HUES48 (cell line): ENCODE results near the gene BMAL1.
A peak's percentile ranks its signal among the peaks of the same experiment; 100 is the strongest.
"Not testable (repeated sequence)": the region's sequence is repeated elsewhere in the genome, so short reads cannot be mapped to it uniquely, and the experiment has no call there.

Experiments
- H3K27ac ChIP-seq: one replicate; pipeline ENCODE4 v1.7.0; 2013; ENCODE audit warnings: low read depth, low read length, inconsistent platforms
- H3K27me3 ChIP-seq: 2 replicates; pipeline ENCODE4 v1.6.1; 2013; ENCODE audit warnings: mild to moderate bottlenecking, low read length; ENCODE audit not compliant: control insufficient read depth, insufficient read depth
- H3K36me3 ChIP-seq: 2 replicates; pipeline ENCODE4 v1.6.1; 2013; ENCODE audit warnings: low read length; ENCODE audit not compliant: control insufficient read depth, insufficient read depth
- H3K4me1 ChIP-seq: 2 replicates; pipeline ENCODE4 v1.6.1; 2013; ENCODE audit warnings: mild to moderate bottlenecking, low read length; ENCODE audit not compliant: control insufficient read depth, insufficient read depth
- H3K4me3 ChIP-seq: 2 replicates; pipeline ENCODE4 v1.5.1; 2013; ENCODE audit warnings: mild to moderate bottlenecking, low read depth, low read length
- H3K9ac ChIP-seq: 2 replicates; pipeline ENCODE4 v1.6.1; 2013; ENCODE audit warnings: mild to moderate bottlenecking, low read depth, low read length, moderate library complexity
- H3K9me3 ChIP-seq: 2 replicates; pipeline ENCODE4 v1.6.1; 2013; ENCODE audit warnings: low read length; ENCODE audit not compliant: control insufficient read depth, insufficient read depth

The BMAL1 gene

DNA sequence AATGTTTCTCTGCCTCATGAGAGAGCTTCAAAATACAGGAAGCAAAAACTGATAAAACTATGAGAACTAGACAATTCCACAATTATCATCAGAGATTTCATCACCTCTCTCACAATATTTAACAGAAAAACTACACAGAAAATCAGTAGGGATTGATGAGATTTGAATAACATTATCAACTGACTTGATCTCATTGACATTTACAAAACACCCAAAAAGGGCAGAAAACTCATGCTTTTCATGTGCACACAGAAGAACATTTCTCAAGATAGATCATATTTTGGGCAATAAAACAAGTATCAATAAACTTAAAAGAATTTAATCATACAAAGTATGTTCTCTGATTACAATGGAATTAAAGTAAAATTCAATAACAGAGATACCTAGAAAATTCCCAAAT, 149.8 kb downstream of the BMAL1 start:
- H3K4me1 ChIP-seq = no peaks in the 10 kb centered on the region
- H3K9me3 ChIP-seq = peaks cover 17% of the 10 kb centered on the region
- H3K27me3 ChIP-seq = no peaks in the 10 kb centered on the region
- no peaks in the 10 kb centered on the region for H3K36me3 ChIP-seq
- H3K4me3 ChIP-seq = no peak overlapping the region
- H3K27ac ChIP-seq = no peak overlapping the region
- no peak overlapping the region for H3K9ac ChIP-seq

DNA sequence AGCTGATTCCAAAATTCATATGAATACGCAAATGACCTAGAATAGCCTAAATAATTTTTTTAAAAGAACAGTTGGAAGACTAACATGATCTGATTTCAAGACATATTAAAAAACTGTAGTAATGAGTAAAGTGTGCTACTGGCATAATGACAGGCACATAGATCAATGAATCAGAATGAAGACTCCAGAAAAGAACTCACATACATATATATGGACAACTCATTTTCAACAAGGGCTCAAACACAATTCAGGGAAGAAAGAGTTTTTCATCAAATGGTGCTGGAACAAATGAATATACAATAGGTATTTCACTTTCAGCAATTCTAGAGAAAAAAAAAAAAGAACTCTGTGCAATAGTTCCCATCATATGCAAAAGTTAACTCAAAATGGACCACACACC, 151.7 kb downstream of the BMAL1 start:
- Histone ChIP-seq H3K36me3 (no peaks in the 10 kb centered on the region), H3K9me3 (peaks cover 17% of the 10 kb centered on the region), H3K27me3 (no peaks in the 10 kb centered on the region), H3K4me1 (peaks cover 18% of the 10 kb centered on the region), H3K9ac (no peak overlapping the region), H3K27ac (no peak overlapping the region), H3K4me3 (no peak overlapping the region)

DNA sequence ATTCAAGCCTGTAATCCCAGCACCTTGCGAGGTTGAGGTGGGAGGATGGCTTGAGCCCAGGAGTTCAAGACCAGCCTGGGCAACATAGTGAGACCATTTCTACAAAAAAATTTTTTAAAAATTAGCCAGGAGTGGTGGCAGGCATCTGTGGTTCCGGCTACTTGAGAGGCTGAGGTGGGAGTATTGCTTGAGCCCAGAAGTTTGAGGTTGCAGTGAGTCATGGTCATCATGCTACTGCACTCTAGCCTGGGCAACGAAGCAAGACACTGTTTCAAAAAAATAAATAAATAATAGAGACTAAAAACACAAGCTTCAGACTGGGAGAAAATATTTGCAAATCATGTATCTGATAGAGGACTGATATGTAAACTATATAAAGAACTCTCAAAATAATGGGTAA, 152.2 kb downstream of the BMAL1 start:
- H3K4me3 ChIP-seq = no peak overlapping the region
- H3K4me1 ChIP-seq = peaks cover 22% of the 10 kb centered on the region
- H3K36me3 ChIP-seq = no peaks in the 10 kb centered on the region
- H3K9ac ChIP-seq = no peak overlapping the region
- no peak overlapping the region for H3K27ac ChIP-seq
- peaks cover 17% of the 10 kb centered on the region for H3K9me3 ChIP-seq
- no peaks in the 10 kb centered on the region for H3K27me3 ChIP-seq

DNA sequence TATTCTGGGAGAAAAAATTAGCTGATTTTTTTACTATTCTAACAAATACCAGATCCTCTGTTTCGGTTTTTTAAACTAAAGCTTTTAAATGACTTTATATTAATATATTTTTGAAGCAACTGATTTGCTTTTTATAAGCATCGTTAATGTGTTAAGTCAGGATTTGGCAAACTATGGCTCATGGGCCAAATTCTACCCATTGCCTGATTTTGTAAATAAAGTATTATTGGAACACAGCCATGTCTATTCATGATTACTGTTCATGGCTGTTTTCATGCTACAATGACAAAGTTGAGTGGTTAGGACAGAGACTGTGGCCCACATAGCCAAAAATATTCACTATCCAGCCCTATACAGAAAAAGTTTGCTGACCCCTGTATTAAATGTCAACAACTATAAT, 155.8 kb downstream of the BMAL1 start:
- Histone ChIP-seq H3K27ac (peak overlapping the region; percentile 34), H3K27me3 (no peaks in the 10 kb centered on the region), H3K9me3 (peaks cover 9% of the 10 kb centered on the region; the same call in 1 of the 2 replicates), H3K36me3 (no peaks in the 10 kb centered on the region), H3K9ac (no peak overlapping the region), H3K4me3 (no peak overlapping the region), H3K4me1 (peaks cover 47% of the 10 kb centered on the region)

DNA sequence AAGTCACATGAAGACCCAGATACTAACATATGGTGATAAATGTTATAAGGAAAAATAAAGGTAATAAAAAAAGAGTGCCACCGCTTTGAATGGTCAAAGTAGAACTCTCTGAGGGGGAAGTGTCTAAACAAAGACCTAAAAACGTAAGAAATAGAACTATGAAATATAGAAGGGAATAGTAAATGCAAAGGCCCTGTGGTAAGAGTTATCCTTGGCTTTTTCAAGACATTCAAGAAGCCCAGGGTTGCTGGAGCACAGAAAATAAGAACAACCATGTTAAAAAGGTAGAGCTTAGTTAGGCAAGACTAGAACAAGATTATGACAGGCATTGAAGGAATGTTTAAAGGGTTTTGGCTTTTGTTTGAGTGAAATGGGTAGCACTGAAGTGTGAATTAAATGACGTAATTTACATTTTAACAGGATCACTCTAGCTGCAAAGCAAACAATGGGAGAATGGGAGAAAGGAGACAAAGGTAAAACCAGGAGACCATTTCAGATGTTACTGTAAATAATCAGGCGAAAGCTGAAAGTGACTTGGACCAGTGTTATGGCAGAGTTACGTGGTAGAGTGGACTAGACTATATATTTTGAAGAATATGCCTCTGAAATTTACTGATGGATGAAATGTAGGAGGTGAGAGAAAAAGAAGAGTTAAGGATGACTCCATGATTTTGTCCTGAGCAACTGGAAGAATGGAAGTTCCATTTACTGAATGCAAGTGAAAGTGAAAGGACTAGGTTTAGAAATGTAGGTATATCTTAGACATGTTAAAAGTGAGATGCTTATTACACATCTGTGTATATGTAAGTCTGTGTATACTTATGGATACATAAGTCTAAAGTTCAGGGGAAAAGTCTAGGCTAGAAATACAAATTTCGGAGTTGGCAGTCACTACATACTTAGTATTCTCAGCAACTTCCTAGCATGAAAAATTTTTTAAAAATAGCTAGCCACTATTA, 156.9 kb downstream of the BMAL1 start:
- Histone ChIP-seq H3K27ac (peak overlapping the region; percentile 92), H3K4me1 (peaks cover 55% of the 10 kb centered on the region), H3K27me3 (no peaks in the 10 kb centered on the region), H3K4me3 (peak overlapping the region; percentile 41; the same call in 1 of the 2 replicates), H3K9ac (peak overlapping the region; percentile 71), H3K36me3 (no peaks in the 10 kb centered on the region), H3K9me3 (0 out of 2 replicates have a peak, but pooled peaks cover 3% of the 10 kb centered on the region)

DNA sequence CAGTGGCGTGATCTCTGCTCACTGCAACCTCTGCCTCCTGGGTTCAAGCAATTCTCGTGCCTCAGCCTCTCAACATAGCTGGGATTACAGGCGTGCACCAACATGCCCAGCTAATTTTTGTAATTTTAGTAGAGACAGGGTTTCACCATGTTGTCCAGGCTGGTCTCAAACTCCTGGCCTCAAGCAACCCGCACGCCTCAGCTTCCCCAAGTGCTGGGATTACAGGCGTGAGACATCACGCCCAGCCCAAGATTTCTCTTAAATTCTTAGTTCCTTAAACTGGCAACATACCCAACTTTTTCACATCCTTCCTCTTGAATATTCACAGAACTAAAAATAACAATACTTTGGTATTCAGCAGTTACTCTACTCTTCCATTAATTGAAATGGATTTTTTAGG, 159.2 kb downstream of the BMAL1 start:
- H3K27me3 ChIP-seq, H3K27ac ChIP-seq, H3K9ac ChIP-seq, H3K4me3 ChIP-seq, H3K36me3 ChIP-seq, H3K9me3 ChIP-seq: not testable (repeated sequence)
- H3K4me1 ChIP-seq = peaks cover 63% of the 10 kb centered on the region
